ENCODE data around the gene PF4V1. TPM values are rescaled to one million over a fixed set of nuclear protein-coding genes. Genes with fewer than 3 reads are reported as not detected.

PF4V1 gene
- total RNA-seq, 2 donors from 2014 or later: not detected

- Mint-ChIP-seq H3K36me3 (ENCODE audit: low read depth) (no peaks in the 10 kb centered on the region), H3K27ac (no peak overlapping the region), H3K9me3 (no peaks in the 10 kb centered on the region), H3K4me3 (no peak overlapping the region), H3K4me1 (no peaks in the 10 kb centered on the region), H3K27me3 (peaks cover 13% of the 10 kb centered on the region)
- no peak for ATAC-seq (replicated peaks)
Observed at GRCh38 chr4:73853718-73854473, 800 bp downstream of the PF4V1 start.

- no peaks in the 10 kb centered on the region for H3K4me1 Mint-ChIP-seq
- no peaks in the 10 kb centered on the region for H3K9me3 Mint-ChIP-seq
- no peak for ATAC-seq (replicated peaks)
- H3K27me3 Mint-ChIP-seq: peaks cover 7% of the 10 kb centered on the region
- H3K27ac Mint-ChIP-seq: no peak overlapping the region
- no peaks in the 10 kb centered on the region for H3K36me3 Mint-ChIP-seq (ENCODE audit: low read depth)
- no peak overlapping the region for H3K4me3 Mint-ChIP-seq
Observed at GRCh38 chr4:73855406-73855805, 2.3 kb downstream of the PF4V1 start.

GRCh38 chr4:73856518-73856917 lies 3.4 kb downstream of the PF4V1 start:
- Mint-ChIP-seq H3K4me1 (no peaks in the 10 kb centered on the region), H3K27me3 (peaks cover 7% of the 10 kb centered on the region), H3K27ac (no peak overlapping the region), H3K36me3 (ENCODE audit: low read depth) (no peaks in the 10 kb centered on the region), H3K9me3 (no peaks in the 10 kb centered on the region), H3K4me3 (no peak overlapping the region)
- no peak for ATAC-seq (replicated peaks)

GRCh38 chr4:73859614-73860088 lies 6.6 kb downstream of the PF4V1 start:
- Mint-ChIP-seq H3K4me1 (no peaks in the 10 kb centered on the region), H3K27ac (no peak overlapping the region), H3K4me3 (no peak overlapping the region), H3K9me3 (no peaks in the 10 kb centered on the region), H3K27me3 (peaks cover 3% of the 10 kb centered on the region), H3K36me3 (ENCODE audit: low read depth) (no peaks in the 10 kb centered on the region)
- ATAC-seq (replicated peaks): no peak

- Mint-ChIP-seq H3K27ac (no peak overlapping the region), H3K4me3 (no peak overlapping the region), H3K36me3 (ENCODE audit: low read depth) (no peaks in the 10 kb centered on the region), H3K4me1 (no peaks in the 10 kb centered on the region), H3K27me3 (no peaks in the 10 kb centered on the region), H3K9me3 (no peaks in the 10 kb centered on the region)
- ATAC-seq (replicated peaks): no peak
Observed at GRCh38 chr4:73860181-73860580, 7.1 kb downstream of the PF4V1 start.

GRCh38 chr4:73860917-73861316 lies 7.8 kb downstream of the PF4V1 start:
- H3K36me3 Mint-ChIP-seq (ENCODE audit: low read depth): no peaks in the 10 kb centered on the region
- no peak overlapping the region for H3K27ac Mint-ChIP-seq
- H3K9me3 Mint-ChIP-seq: no peaks in the 10 kb centered on the region
- H3K4me3 Mint-ChIP-seq: no peak overlapping the region
- ATAC-seq (replicated peaks): no peak
- no peaks in the 10 kb centered on the region for H3K4me1 Mint-ChIP-seq
- H3K27me3 Mint-ChIP-seq: no peaks in the 10 kb centered on the region

GRCh38 chr4:73862322-73862721 lies 9.2 kb downstream of the PF4V1 start:
- ATAC-seq (replicated peaks): no peak
- H3K4me1 Mint-ChIP-seq: no peaks in the 10 kb centered on the region
- no peaks in the 10 kb centered on the region for H3K27me3 Mint-ChIP-seq
- H3K27ac Mint-ChIP-seq: no peak overlapping the region
- H3K4me3 Mint-ChIP-seq: no peak overlapping the region
- no peaks in the 10 kb centered on the region for H3K9me3 Mint-ChIP-seq
- no peaks in the 10 kb centered on the region for H3K36me3 Mint-ChIP-seq (ENCODE audit: low read depth)

GRCh38 chr4:73864365-73864764 lies 11.3 kb downstream of the PF4V1 start:
- Mint-ChIP-seq H3K9me3 (no peaks in the 10 kb centered on the region), H3K27me3 (peaks cover 5% of the 10 kb centered on the region), H3K27ac (no peak overlapping the region), H3K36me3 (ENCODE audit: low read depth) (no peaks in the 10 kb centered on the region), H3K4me3 (no peak overlapping the region), H3K4me1 (no peaks in the 10 kb centered on the region)
- no peak for ATAC-seq (replicated peaks)

- no peak for ATAC-seq (replicated peaks)
- Mint-ChIP-seq H3K27ac (no peak overlapping the region), H3K4me1 (no peaks in the 10 kb centered on the region), H3K36me3 (ENCODE audit: low read depth) (no peaks in the 10 kb centered on the region), H3K9me3 (no peaks in the 10 kb centered on the region), H3K4me3 (no peak overlapping the region), H3K27me3 (peaks cover 10% of the 10 kb centered on the region)
Observed at GRCh38 chr4:73864961-73865360, 11.9 kb downstream of the PF4V1 start.

GRCh38 chr4:73865431-73866096 lies 12.5 kb downstream of the PF4V1 start:
- Mint-ChIP-seq H3K4me3 (no peak overlapping the region), H3K27me3 (peaks cover 10% of the 10 kb centered on the region), H3K27ac (no peak overlapping the region), H3K4me1 (no peaks in the 10 kb centered on the region), H3K9me3 (no peaks in the 10 kb centered on the region), H3K36me3 (ENCODE audit: low read depth) (no peaks in the 10 kb centered on the region)
- ATAC-seq (replicated peaks): no peak

- no peak for ATAC-seq (replicated peaks)
- no peaks in the 10 kb centered on the region for H3K36me3 Mint-ChIP-seq (ENCODE audit: low read depth)
- no peaks in the 10 kb centered on the region for H3K9me3 Mint-ChIP-seq
- no peak overlapping the region for H3K4me3 Mint-ChIP-seq
- no peak overlapping the region for H3K27ac Mint-ChIP-seq
- H3K4me1 Mint-ChIP-seq: no peaks in the 10 kb centered on the region
- peaks cover 10% of the 10 kb centered on the region for H3K27me3 Mint-ChIP-seq
Observed at GRCh38 chr4:73866246-73866645, 13.2 kb downstream of the PF4V1 start.

- H3K4me1 Mint-ChIP-seq: no peaks in the 10 kb centered on the region
- no peaks in the 10 kb centered on the region for H3K36me3 Mint-ChIP-seq (ENCODE audit: low read depth)
- no peak for ATAC-seq (replicated peaks)
- no peak overlapping the region for H3K4me3 Mint-ChIP-seq
- H3K9me3 Mint-ChIP-seq: no peaks in the 10 kb centered on the region
- H3K27ac Mint-ChIP-seq: no peak overlapping the region
- H3K27me3 Mint-ChIP-seq: peaks cover 10% of the 10 kb centered on the region
Observed at GRCh38 chr4:73867783-73868182, 14.7 kb downstream of the PF4V1 start.

- no peak for ATAC-seq (replicated peaks)
- no peaks in the 10 kb centered on the region for H3K9me3 Mint-ChIP-seq
- no peaks in the 10 kb centered on the region for H3K4me1 Mint-ChIP-seq
- H3K36me3 Mint-ChIP-seq (ENCODE audit: low read depth): no peaks in the 10 kb centered on the region
- no peak overlapping the region for H3K4me3 Mint-ChIP-seq
- H3K27ac Mint-ChIP-seq: no peak overlapping the region
- H3K27me3 Mint-ChIP-seq: peaks cover 10% of the 10 kb centered on the region
Observed at GRCh38 chr4:73868206-73869129, 15.4 kb downstream of the PF4V1 start.

GRCh38 chr4:73869130-73870055 lies 16.3 kb downstream of the PF4V1 start, which contains the start of gene CXCL1:
Gene CXCL1, plus strand, starts transcription at chr4:73869393. Its CDS starts 78 bp downstream, at chr4:73869471.
- no peak for ATAC-seq (replicated peaks)
- peaks cover 10% of the 10 kb centered on the region for H3K27me3 Mint-ChIP-seq
- H3K4me3 Mint-ChIP-seq: no peak within 1 kb of the TSS
- no peaks in the 10 kb centered on the region for H3K4me1 Mint-ChIP-seq
- H3K27ac Mint-ChIP-seq: no peak within 1 kb of the TSS
- no peaks in the 10 kb centered on the region for H3K36me3 Mint-ChIP-seq (ENCODE audit: low read depth)
- H3K9me3 Mint-ChIP-seq: peaks cover 4% of the 10 kb centered on the region

Measured in activated T-helper 17 cell treated with anti-CD3 and anti-CD28 coated beads, Interleukin-2, amount 50 U/mL, for 72 hours (primary cell).